K562 (cell line): ENCODE results near the gene SLC25A1. TPM values are rescaled to one million over a fixed set of nuclear protein-coding genes. Genes with fewer than 3 reads are reported as not detected.
A peak's percentile ranks its signal among the peaks of the same experiment; 100 is the strongest.

Experiments
- ARNT ChIP-seq, 2 experiments: fragments of 450-650 bp; IDR thresholded peaks; 2 replicates each; pipeline ENCODE4 v1.6.1; 2016; ENCODE audit warnings: mild to moderate bottlenecking in 1 of 2
- CCNT2 ChIP-seq: IDR thresholded peaks from 2 replicates; pipeline ENCODE4 v1.6.1; 2011; ENCODE audit warnings: borderline replicate concordance, low read depth, mild to moderate bottlenecking, moderate library complexity, mixed read lengths, low read length; ENCODE audit not compliant: insufficient read length; ENCODE audit errors: extremely low read depth
- CREBBP ChIP-seq: IDR thresholded peaks from one replicate; pipeline ENCODE4 v1.6.1; 2012; ENCODE audit warnings: low read depth, mild to moderate bottlenecking, control low read depth, inconsistent platforms, low read length
- DACH1 ChIP-seq: fragments of 450-650 bp; IDR thresholded peaks from 2 replicates; pipeline ENCODE4 v1.6.1; 2018; ENCODE audit not compliant: partially characterized antibody
- EGR1 ChIP-seq: fragments of 450-650 bp; conservative IDR thresholded peaks from 2 replicates; pipeline ENCODE4 v1.6.1; 2017; ENCODE audit warnings: mild to moderate bottlenecking
- KLF6 ChIP-seq: fragments of 250-450 bp; sonication (Bioruptor Pico); IDR thresholded peaks from 2 replicates; pipeline ENCODE4 v1.4.0; 2020; ENCODE audit warnings: mild to moderate bottlenecking, moderate library complexity, borderline replicate concordance
- MAFF ChIP-seq: IDR thresholded peaks from 2 replicates; pipeline ENCODE4 v1.6.1; 2012; ENCODE audit warnings: low read length, improper control_type of control experiment
- MBD2 ChIP-seq: sonication (generic); IDR thresholded peaks from 2 replicates; pipeline ENCODE4 v1.6.1; 2016; ENCODE audit warnings: low read depth, borderline replicate concordance
- MLX ChIP-seq, 2 experiments: fragments of 450-650 bp in 1 of 2; sonication (generic) in 1 of 2; formaldehyde crosslinking; conservative IDR thresholded peaks; 2 replicates each; pipeline versions ENCODE4 v1.4.0 to v1.8.1; 2020 to 2022; ENCODE audit warnings: mild to moderate bottlenecking in 1 of 2, missing genetic modification reagents in 1 of 2
- MYBL2 ChIP-seq, 2 experiments: fragments of 450-650 bp in 1 of 2; sonication (generic) in 1 of 2; formaldehyde crosslinking in 1 of 2; IDR thresholded peaks; 2 replicates each; pipeline versions ENCODE4 v1.6.1 to v1.8.1; 2017 to 2022; ENCODE audit warnings: borderline replicate concordance in 1 of 2, inconsistent platforms in 1 of 2, low read depth in 1 of 2, mild to moderate bottlenecking in 1 of 2, missing genetic modification reagents in 1 of 2, moderate library complexity in 1 of 2
- NFIC ChIP-seq: fragments of 450-650 bp; IDR thresholded peaks from 2 replicates; pipeline ENCODE4 v1.6.1; 2017; ENCODE audit warnings: mild to moderate bottlenecking, inconsistent platforms
- NRF1 ChIP-seq, 2 experiments: fragments of 450-650 bp; IDR thresholded peaks in 1 of 2; conservative IDR thresholded peaks in 1 of 2; 2 replicates each; pipeline ENCODE4 v1.6.1; 2014; ENCODE audit warnings: mild to moderate bottlenecking in 2 of 2
- POLR2AphosphoS2 ChIP-seq: IDR thresholded peaks from 2 replicates; pipeline ENCODE4 v1.6.1; 2012; ENCODE audit warnings: low read length, improper control_type of control experiment
- RNF219 ChIP-seq: fragments of 250-450 bp; sonication (Bioruptor Pico); IDR thresholded peaks from 2 replicates; pipeline ENCODE4 v1.5.0; 2022; ENCODE audit warnings: mild to moderate bottlenecking
- SAP30 ChIP-seq: fragments of 200-600 bp; sonication (generic); IDR thresholded peaks from 2 replicates; pipeline ENCODE4 v1.6.1; 2012; ENCODE audit warnings: borderline replicate concordance, low read depth, mild to moderate bottlenecking, moderate library complexity, low read length, control low read depth, inconsistent platforms; ENCODE audit not compliant: insufficient read depth, poor library complexity, severe bottlenecking
- SP2 ChIP-seq: IDR thresholded peaks from 2 replicates; pipeline ENCODE4 v1.6.1; 2011; ENCODE audit warnings: mild to moderate bottlenecking, low read depth, low read length, moderate library complexity; ENCODE audit not compliant: poor library complexity, severe bottlenecking; ENCODE audit errors: extremely low read depth
- TCFL5 ChIP-seq: fragments of 250-450 bp; sonication (Bioruptor Pico); conservative IDR thresholded peaks from 2 replicates; pipeline ENCODE4 v1.6.1; 2021; ENCODE audit warnings: mild to moderate bottlenecking, moderate library complexity, matching md5 sums
- ZKSCAN3 ChIP-seq: fragments of 250-450 bp; sonication (Bioruptor Pico); IDR thresholded peaks from 2 replicates; pipeline ENCODE4 v1.4.0; 2020
- ZNF165 ChIP-seq: fragments of 250-450 bp; sonication (Bioruptor Pico); IDR thresholded peaks from 2 replicates; pipeline ENCODE4 v1.4.0; 2020; ENCODE audit warnings: borderline replicate concordance
- ZNF384 ChIP-seq: IDR thresholded peaks from 2 replicates; pipeline ENCODE4 v1.6.1; 2012; ENCODE audit warnings: low read depth, low read length, improper control_type of control experiment
- ZNF76 ChIP-seq: fragments of 250-450 bp; sonication (Bioruptor Pico); IDR thresholded peaks from 2 replicates; pipeline ENCODE4 v1.4.0; 2020; ENCODE audit warnings: mild to moderate bottlenecking, moderate library complexity, borderline replicate concordance
- ZNF77 ChIP-seq: fragments of 250-450 bp; sonication (Bioruptor Pico); IDR thresholded peaks from 2 replicates; pipeline ENCODE4 v1.5.0; 2020
- polyA plus RNA-seq, 8 experiments: library from polyadenylated mRNA; depleted of rRNA in 4 of 8; stranded (reverse) in 5 of 8; unstranded in 3 of 8; fragments of >200 nt; fragmentation: Nextera tagmentation in 2 of 8; fragmentation: Illumina TruSeq in 1 of 8; extraction: Ambion mirVana in 2 of 8; extraction: Trizol in 1 of 8; gene quantifications; 2 replicates each; pipeline versions ENCODE4 v1.2.1 to v1.2.3, GENCODE V29; 2011 to 2014; ENCODE audit warnings: inconsistent platforms in 1 of 8, missing spikeins in 1 of 8
- total RNA-seq, 7 experiments: library from RNA; depleted of rRNA in 6 of 7; stranded (reverse); fragments of >200 nt in 6 of 7; fragmentation: Illumina TruSeq in 2 of 7; extraction: Trizol in 2 of 7; gene quantifications; 2 replicates each; pipeline versions ENCODE4 v1.2.1 to v1.2.3, GENCODE V29; 2011 to 2021; ENCODE audit warnings: low replicate concordance in 1 of 7
- TF ChIP-seq, protein P1 (sequence below): fragments of 450-650 bp; formaldehyde crosslinking; IDR thresholded peaks from 2 replicates; pipeline ENCODE4 v1.4.0; 2020; ENCODE audit warnings: mild to moderate bottlenecking, mixed read lengths
- TF ChIP-seq, protein P2 (sequence below): sonication (generic); formaldehyde crosslinking; IDR thresholded peaks from 2 replicates; pipeline ENCODE4 v1.8.0; 2022; ENCODE audit warnings: missing genetic modification reagents, mild to moderate bottlenecking, moderate library complexity, borderline replicate concordance

SLC25A1 gene
- total and polyA plus RNA-seq, 9 of the 15 experiments (the other 6 are each of a cell fraction or from before 2014, with no cell fraction given): 11.0 to 408 (median 110) TPM

DNA sequence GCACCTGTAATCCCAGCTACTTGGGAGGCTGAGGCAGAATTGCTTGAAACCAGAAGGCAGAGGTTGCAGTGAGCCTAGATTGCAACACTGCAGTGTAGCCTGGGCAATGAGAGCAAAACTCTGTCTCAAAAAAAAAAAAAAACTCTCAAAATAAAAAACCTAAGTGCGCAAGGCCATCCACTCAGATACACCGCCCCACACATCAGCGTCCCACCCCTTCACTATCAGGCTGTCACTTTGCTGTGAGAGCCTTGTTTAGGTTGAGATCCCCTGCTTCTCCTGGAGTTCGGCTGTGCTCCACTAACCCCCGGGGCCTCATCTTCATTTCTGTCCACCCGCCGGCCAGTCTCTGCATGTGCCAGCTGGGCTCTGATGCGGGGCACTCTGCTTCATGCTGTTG lies 12.1 kb downstream of the SLC25A1 start (continued):
- no peak for TF ChIP-seq RNF219
- peak; percentile 11 for TF ChIP-seq SP2
- no peak for TF ChIP-seq ZNF77 (CRISPR knock-in tag)
- TF ChIP-seq DACH1: no peak
- TF ChIP-seq ZKSCAN3 (CRISPR knock-in tag): no peak
- no peak for TF ChIP-seq MBD2
- peak; percentile 19; the same call in 1 of the 2 replicates for TF ChIP-seq ZNF384
- TF ChIP-seq TCFL5 (CRISPR knock-in tag): no peak
- TF ChIP-seq, protein P1, sequence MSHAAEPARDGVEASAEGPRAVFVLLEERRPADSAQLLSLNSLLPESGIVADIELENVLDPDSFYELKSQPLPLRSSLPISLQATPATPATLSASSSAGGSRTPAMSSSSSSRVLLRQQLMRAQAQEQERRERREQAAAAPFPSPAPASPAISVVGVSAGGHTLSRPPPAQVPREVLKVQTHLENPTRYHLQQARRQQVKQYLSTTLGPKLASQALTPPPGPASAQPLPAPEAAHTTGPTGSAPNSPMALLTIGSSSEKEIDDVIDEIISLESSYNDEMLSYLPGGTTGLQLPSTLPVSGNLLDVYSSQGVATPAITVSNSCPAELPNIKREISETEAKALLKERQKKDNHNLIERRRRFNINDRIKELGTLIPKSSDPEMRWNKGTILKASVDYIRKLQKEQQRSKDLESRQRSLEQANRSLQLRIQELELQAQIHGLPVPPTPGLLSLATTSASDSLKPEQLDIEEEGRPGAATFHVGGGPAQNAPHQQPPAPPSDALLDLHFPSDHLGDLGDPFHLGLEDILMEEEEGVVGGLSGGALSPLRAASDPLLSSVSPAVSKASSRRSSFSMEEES (CRISPR knock-in tag): no peak
- no peak for TF ChIP-seq EGR1
- TF ChIP-seq, protein P2, sequence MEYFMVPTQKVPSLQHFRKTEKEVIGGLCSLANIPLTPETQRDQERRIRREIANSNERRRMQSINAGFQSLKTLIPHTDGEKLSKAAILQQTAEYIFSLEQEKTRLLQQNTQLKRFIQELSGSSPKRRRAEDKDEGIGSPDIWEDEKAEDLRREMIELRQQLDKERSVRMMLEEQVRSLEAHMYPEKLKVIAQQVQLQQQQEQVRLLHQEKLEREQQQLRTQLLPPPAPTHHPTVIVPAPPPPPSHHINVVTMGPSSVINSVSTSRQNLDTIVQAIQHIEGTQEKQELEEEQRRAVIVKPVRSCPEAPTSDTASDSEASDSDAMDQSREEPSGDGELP: no peak
- no peak for TF ChIP-seq KLF6
- no peak for TF ChIP-seq MYBL2 (IDR thresholded peaks at IDR 0.05; ENCODE audit: low read depth)
- TF ChIP-seq MYBL2 (CRISPR knock-in tag; IDR thresholded peaks at IDR 0.05; ENCODE audit: borderline replicate concordance): no peak
- no peak for TF ChIP-seq CREBBP
- no peak for TF ChIP-seq ZNF165 (CRISPR knock-in tag)
- no peak for TF ChIP-seq MLX (CRISPR knock-in tag; conservative IDR thresholded peaks at IDR 0.05)
- no peak for TF ChIP-seq MAFF
- no peak for TF ChIP-seq POLR2AphosphoS2
- TF ChIP-seq ZNF76 (CRISPR knock-in tag): no peak
- no peak for TF ChIP-seq ARNT (IDR thresholded peaks at IDR 0.05)
- TF ChIP-seq NRF1 (conservative IDR thresholded peaks at IDR 0.05 in 1 of 2, IDR thresholded peaks at IDR 0.05 in 1 of 2): peak; percentile 72 to 73
- TF ChIP-seq NFIC: no peak
- TF ChIP-seq SAP30: no peak
- no peak for TF ChIP-seq CCNT2
